ENCODE data around the gene HOOK2.

GRCh38 chr19:12789904-12790619 lies 14.7 kb upstream of the HOOK2 start:
- TF ChIP-seq LEF1 (IDR thresholded peaks at IDR 0.05; ENCODE audit: borderline replicate concordance) (no peak), SP1 (IDR thresholded peaks at IDR 0.05) (no peak), PKNOX1 (IDR thresholded peaks at IDR 0.05) (no peak), FOXM1 (IDR thresholded peaks at IDR 0.05; ENCODE audit: borderline replicate concordance) (no peak), ZNF384 (IDR thresholded peaks at IDR 0.05) (no peak), ELF4 (IDR thresholded peaks at IDR 0.05) (no peak)
